Vagina (tissue), 2 donors: ENCODE results near the gene PRM1. TPM values are rescaled to one million over a fixed set of nuclear protein-coding genes. Genes with fewer than 3 reads are reported as not detected.

ENCODE experiments used
- DNase-seq, 2 donors: peaks; one replicate each; pipeline ENCODE4 v3.0.0-alpha.2; 2017; ENCODE audit errors: extremely low spot score in 2 of 2
- H3K27ac ChIP-seq: fragments of 200-600 bp; sonication (generic); one replicate; pipeline ENCODE4 v1.5.1; 2019
- H3K27me3 ChIP-seq: fragments of 200-600 bp; sonication (generic); one replicate; pipeline ENCODE4 v1.5.1; 2019
- H3K36me3 ChIP-seq, 2 donors: fragments of 200-600 bp; sonication (generic); one replicate each; pipeline ENCODE4 v1.5.1; 2017 to 2019
- H3K4me1 ChIP-seq: fragments of 200-600 bp; sonication (generic); one replicate; pipeline ENCODE4 v1.5.1; 2019
- H3K4me3 ChIP-seq, 2 donors: fragments of 200-600 bp; sonication (generic); 1 replicate in 1 of 2; 2 replicates in 1 of 2; pipeline ENCODE4 v1.5.1; 2016 to 2019
- H3K9me3 ChIP-seq: fragments of 200-600 bp; sonication (generic); one replicate; pipeline ENCODE4 v1.5.1; 2019
- POLR2A ChIP-seq, 2 donors: fragments of 450-650 bp; IDR thresholded peaks; one replicate each; pipeline ENCODE4 v1.6.1; 2017; ENCODE audit warnings: antibody characterized with exemption in 2 of 2, mild to moderate bottlenecking in 2 of 2, moderate library complexity in 2 of 2
- POLR2AphosphoS5 ChIP-seq, 2 donors: sonication (generic); formaldehyde crosslinking; IDR thresholded peaks; one replicate each; pipeline ENCODE4 v1.9.0; 2017; ENCODE audit warnings: antibody characterized with exemption in 2 of 2, mild to moderate bottlenecking in 2 of 2, low read depth in 1 of 2; ENCODE audit not compliant: insufficient read depth in 1 of 2
- intact Hi-C: fragments of 100-400 bp; cut with DNase I; formaldehyde crosslinking; loops from one replicate; pipeline ENCODE4 v1.15.1; 2023
- total RNA-seq: library from RNA; depleted of rRNA; stranded (reverse); fragments of >200 nt; gene quantifications from one replicate; pipeline ENCODE4 v1.2.3, GENCODE V29; 2016
- TF ChIP-seq, protein P1 (sequence below), 3 experiments: fragments of 450-650 bp in 2 of 3; fragments of 200-600 bp in 1 of 3; sonication (generic) in 1 of 3; IDR thresholded peaks; one replicate each; pipeline ENCODE4 v1.5.1; 2017 to 2019; ENCODE audit warnings: antibody characterized with exemption in 3 of 3, mild to moderate bottlenecking in 2 of 3, moderate library complexity in 2 of 3

Gene PRM1
- total RNA-seq, 1 donor from 2014 or later: not detected

DNA sequence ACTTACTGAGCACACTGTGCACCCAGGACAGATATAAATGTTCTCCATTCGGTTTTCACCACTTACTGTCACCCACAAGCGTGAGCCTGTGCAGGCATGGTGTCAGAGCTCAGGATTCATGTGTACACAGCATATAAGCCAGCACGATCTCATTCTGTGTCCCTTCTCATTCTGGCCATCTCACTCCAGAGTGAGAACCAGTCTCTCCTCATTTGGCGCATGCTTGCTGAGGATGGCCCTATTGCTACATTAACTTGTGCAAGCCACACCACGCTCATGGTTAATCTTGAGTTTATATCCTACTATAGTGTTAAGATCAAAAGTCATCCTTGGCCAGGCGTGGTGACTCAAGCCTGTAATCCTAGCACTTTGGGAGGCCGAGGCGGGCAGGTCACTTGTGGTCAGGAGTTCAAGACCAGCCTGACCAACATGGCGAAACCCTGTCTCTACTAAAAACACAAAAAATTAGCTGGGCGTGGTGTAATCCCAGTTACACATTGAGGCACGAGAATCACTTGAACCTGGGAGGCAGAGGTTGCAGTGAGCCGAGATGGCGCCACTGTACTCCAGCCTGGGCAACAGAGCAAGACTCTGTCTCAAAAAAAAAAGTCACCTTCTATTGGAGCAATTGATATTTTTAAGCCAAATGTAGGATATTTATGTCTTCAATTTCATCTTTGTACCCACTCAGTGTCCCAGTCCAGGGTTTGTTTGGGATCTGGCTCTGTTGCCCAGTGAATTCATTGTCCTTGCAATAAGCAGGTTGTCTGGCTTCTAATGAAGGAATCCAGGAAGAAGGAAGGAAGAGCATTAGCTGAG lies 46.0 kb downstream of the PRM1 start:
- no peaks in the 10 kb centered on the region for H3K9me3 ChIP-seq
- no peaks in the 10 kb centered on the region for H3K36me3 ChIP-seq
- DNase-seq: no peak
- H3K27ac ChIP-seq: no peak overlapping the region
- TF ChIP-seq POLR2A (IDR thresholded peaks at IDR 0.05): no peak
- TF ChIP-seq POLR2AphosphoS5 (IDR thresholded peaks at IDR 0.05; ENCODE audit: insufficient read depth in 1 of 2, low read depth in 1 of 2): no peak
- TF ChIP-seq, protein P1, sequence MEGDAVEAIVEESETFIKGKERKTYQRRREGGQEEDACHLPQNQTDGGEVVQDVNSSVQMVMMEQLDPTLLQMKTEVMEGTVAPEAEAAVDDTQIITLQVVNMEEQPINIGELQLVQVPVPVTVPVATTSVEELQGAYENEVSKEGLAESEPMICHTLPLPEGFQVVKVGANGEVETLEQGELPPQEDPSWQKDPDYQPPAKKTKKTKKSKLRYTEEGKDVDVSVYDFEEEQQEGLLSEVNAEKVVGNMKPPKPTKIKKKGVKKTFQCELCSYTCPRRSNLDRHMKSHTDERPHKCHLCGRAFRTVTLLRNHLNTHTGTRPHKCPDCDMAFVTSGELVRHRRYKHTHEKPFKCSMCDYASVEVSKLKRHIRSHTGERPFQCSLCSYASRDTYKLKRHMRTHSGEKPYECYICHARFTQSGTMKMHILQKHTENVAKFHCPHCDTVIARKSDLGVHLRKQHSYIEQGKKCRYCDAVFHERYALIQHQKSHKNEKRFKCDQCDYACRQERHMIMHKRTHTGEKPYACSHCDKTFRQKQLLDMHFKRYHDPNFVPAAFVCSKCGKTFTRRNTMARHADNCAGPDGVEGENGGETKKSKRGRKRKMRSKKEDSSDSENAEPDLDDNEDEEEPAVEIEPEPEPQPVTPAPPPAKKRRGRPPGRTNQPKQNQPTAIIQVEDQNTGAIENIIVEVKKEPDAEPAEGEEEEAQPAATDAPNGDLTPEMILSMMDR (IDR thresholded peaks at IDR 0.05): no peak
- H3K27me3 ChIP-seq: no peaks in the 10 kb centered on the region
- intact Hi-C loops: no loop called here
- no peak overlapping the region for H3K4me3 ChIP-seq
- H3K4me1 ChIP-seq: peaks cover 7% of the 10 kb centered on the region

DNA sequence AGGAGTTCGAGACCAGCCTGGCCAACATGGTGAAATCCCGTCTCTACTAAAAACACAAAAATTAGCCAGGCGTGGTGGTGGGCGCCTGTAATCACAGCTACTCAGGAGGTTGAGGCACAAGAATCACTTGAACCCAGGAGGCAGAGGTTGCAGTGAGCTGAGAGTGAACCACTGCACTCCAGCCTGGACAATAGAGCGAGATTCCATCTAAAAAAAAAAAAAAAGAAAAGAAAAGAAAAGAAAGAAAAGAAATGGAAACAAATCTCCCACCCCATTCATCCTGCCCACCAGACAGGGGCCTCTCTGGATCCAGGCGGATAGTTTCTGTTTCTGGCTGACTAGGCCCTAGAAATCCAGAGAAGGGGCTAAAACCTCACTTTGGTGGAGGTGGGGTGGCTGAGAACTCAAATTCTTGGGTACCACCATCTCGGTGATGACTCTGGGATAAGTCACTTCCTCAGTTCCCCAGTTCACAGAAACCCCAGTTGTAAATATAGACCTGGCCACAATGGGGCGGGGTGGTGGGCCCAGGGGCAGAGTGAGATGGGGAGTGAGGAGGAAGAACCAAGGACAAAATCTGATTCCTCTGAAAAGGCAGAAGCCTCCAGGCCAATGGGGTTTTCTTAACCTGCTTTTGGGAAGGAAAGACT lies 47.3 kb downstream of the PRM1 start:
- intact Hi-C loops: no loop called here

DNA sequence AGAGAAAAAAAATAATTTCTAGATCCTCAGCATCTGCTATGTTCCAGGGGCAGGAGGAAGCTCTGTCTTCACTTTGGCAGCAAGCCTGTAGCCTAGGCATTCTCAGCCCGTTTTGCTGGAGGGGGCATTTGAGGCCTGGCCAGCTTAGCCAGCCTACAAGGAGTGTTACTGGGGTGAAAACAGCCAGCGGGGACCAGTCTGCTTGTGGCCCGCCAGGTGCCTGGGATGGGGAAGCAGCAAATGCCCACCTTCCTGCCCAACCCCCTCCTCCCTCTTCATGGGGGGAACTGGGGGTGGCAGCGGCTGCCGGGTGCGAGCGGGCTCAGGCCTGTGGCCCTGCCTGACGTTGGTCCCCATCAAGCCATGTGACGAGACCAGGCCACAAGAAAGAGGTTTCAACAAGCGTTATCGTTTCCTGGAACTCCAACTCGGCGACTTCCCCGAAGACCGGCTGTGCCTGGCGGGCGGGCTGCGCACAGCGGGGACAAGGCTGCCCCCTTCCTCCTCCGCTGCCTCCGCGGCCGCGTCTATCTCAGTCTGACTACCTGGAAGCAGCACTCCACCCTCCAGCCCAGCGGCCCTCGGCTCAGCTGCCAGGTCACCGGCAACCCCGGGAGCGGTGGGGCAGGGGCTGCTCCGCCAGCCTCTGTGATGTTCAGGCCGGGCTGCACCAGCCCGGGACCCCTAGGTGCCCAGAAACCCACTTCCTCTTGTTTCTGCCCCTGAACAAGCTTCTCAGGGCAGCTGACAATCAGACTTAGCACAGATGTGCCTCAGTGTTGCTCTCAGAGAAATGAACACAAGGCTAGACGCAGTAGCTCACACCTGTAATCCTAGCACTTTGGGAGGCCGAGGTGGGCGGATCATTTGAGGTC lies 48.0 kb downstream of the PRM1 start:
- Histone ChIP-seq H3K4me1 (peaks cover 7% of the 10 kb centered on the region), H3K36me3 (no peaks in the 10 kb centered on the region), H3K9me3 (no peaks in the 10 kb centered on the region), H3K4me3 (no peak overlapping the region), H3K27me3 (no peaks in the 10 kb centered on the region), H3K27ac (peak overlapping the region; percentile 9)
- intact Hi-C loops: no loop called here
- DNase-seq: no peak
- TF ChIP-seq, protein P1 (IDR thresholded peaks at IDR 0.05): no peak
- TF ChIP-seq POLR2A (IDR thresholded peaks at IDR 0.05): no peak
- TF ChIP-seq POLR2AphosphoS5 (IDR thresholded peaks at IDR 0.05; ENCODE audit: insufficient read depth in 1 of 2, low read depth in 1 of 2): peak in 1 of 2 donors; percentile 69

More for the DNA sequence above, 47.3 kb downstream of the PRM1 start:
- DNase-seq: no peak
- TF ChIP-seq POLR2AphosphoS5 (IDR thresholded peaks at IDR 0.05; ENCODE audit: insufficient read depth in 1 of 2, low read depth in 1 of 2): no peak
- no peak for TF ChIP-seq POLR2A (IDR thresholded peaks at IDR 0.05)
- TF ChIP-seq, protein P1 (IDR thresholded peaks at IDR 0.05): no peak
- no peak overlapping the region for H3K27ac ChIP-seq
- peaks cover 7% of the 10 kb centered on the region for H3K4me1 ChIP-seq
- no peaks in the 10 kb centered on the region for H3K9me3 ChIP-seq
- H3K36me3 ChIP-seq: no peaks in the 10 kb centered on the region
- no peaks in the 10 kb centered on the region for H3K27me3 ChIP-seq
- no peak overlapping the region for H3K4me3 ChIP-seq

DNA sequence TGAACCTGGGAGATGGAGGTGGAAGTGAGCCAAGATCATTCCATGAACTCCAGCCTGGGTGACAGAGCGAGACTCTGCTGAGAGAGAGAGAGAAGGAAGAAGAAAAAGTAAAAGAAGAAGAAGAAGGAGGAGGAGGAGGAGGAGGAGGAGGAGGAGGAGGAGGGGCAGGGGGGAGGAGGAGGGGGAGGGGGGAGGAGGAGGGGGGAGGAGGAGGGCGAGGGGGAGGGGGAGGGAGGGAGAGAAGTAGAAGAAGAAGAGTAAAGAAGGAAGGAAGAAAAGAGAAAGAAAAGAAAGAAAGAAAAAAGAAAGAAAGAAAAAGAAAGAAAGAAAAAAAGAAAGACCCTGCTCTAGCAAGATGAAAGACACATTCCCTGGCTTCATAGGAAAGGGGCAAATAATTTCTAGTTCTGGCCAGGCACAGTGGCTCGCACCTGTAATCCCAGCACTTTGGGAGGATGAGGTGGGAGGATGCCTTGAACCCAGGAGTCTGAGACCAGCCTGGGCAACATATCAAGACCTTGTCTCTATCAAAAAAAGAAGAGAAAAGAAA lies 48.8 kb downstream of the PRM1 start:
- Histone ChIP-seq H3K9me3 (no peaks in the 10 kb centered on the region), H3K27ac (peak overlapping the region; percentile 9), H3K27me3 (no peaks in the 10 kb centered on the region), H3K4me3 (no peak overlapping the region), H3K4me1 (peaks cover 7% of the 10 kb centered on the region), H3K36me3 (no peaks in the 10 kb centered on the region)
- intact Hi-C loops: no loop called here
- TF ChIP-seq POLR2A (IDR thresholded peaks at IDR 0.05): no peak
- no peak for TF ChIP-seq POLR2AphosphoS5 (IDR thresholded peaks at IDR 0.05; ENCODE audit: insufficient read depth in 1 of 2, low read depth in 1 of 2)
- TF ChIP-seq, protein P1 (IDR thresholded peaks at IDR 0.05): no peak
- DNase-seq: no peak
